COLO668 (cell line): ENCODE measurements around the gene ZNF513.
"Not testable (repeated sequence)": the region's sequence is repeated elsewhere in the genome, so short reads cannot be mapped to it uniquely, and the experiment has no call there.

Experiments used
- DNase-seq: peaks from one replicate; lab custom pipeline; 2025; ENCODE audit not compliant: unreplicated experiment; lab: John Stamatoyannopoulos, UW

The ZNF513 gene, protein sequence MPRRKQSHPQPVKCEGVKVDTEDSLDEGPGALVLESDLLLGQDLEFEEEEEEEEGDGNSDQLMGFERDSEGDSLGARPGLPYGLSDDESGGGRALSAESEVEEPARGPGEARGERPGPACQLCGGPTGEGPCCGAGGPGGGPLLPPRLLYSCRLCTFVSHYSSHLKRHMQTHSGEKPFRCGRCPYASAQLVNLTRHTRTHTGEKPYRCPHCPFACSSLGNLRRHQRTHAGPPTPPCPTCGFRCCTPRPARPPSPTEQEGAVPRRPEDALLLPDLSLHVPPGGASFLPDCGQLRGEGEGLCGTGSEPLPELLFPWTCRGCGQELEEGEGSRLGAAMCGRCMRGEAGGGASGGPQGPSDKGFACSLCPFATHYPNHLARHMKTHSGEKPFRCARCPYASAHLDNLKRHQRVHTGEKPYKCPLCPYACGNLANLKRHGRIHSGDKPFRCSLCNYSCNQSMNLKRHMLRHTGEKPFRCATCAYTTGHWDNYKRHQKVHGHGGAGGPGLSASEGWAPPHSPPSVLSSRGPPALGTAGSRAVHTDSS

DNA sequence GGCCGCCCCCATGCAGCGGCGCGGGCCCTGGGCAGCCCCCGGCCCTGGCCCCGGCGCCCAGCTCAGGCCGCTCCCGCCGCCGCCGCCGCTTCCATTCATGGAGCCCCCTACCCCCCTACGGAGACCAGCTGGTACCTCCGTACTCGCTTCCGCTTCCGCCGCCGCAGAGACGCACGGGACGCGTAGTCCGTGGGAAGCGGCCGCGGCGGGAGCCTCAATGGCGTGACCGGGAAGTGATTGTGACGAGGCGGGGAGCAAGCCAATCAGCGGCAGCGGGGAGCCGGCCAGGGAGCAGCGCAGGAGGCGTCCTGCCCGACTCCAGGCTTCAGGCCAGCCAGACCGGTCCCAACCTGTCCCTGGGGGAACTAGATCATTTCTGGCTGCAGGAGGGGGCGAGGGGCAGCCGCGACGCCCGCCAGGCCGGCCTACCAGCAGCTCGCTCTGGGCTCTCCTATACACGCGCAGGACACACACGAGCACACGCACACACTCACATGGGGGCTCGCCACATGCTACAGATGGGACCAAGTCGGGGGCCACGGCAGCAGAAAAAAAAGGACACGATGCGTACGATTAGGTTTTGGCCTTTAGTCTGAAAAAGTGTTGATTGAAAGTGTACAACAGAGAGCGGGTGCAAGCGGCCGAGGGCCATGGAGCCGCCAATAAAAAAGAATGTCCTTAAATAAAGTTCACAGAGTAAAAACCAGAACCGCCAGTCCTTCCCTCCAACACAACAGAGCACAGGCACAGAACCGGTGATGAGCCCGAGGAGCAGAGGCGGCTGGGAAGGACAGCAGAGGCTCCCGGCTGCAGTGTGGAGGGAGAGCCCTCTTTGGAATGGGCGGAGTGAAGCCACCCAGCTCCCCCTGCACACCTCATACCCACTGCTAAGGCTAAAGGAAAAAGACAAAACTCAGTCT lies at the start of gene ZNF513:
Gene ZNF513 (minus strand): TSS at position 109 of the 920 bp plus-strand sequence. CDS start 208 bp downstream, outside the sequence.
- peak; percentile 95 for DNase-seq

DNA sequence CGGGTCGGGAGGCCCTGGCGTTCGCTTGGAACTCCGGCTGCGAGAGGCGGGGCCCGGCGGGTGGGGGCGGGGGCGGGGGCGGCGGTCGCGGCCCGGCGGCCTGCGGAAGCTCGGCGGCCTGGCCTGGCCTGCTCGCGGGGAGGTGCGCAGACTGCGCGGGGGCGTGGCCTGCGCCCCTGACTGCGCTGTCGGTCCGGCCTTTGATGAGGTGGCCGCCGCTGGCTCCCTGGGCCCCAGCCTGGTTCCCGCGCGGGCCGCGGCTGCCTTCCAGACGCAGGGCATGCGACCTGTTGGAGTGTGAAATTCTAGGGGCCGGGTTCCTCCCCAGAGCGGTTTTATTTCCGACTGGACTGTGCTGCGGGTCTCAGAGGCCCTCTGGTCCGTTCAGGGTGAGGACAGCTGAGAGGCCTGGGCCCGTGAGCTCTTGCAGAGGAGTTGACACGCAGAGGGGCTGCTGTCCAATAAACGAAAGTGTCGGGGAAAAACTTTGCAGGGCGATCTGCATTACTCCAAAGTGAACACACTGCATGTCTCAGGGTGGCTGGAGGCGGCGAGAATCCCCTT lies 48.5 kb upstream of the ZNF513 start:
- DNase-seq, result peak; percentile 86

DNA sequence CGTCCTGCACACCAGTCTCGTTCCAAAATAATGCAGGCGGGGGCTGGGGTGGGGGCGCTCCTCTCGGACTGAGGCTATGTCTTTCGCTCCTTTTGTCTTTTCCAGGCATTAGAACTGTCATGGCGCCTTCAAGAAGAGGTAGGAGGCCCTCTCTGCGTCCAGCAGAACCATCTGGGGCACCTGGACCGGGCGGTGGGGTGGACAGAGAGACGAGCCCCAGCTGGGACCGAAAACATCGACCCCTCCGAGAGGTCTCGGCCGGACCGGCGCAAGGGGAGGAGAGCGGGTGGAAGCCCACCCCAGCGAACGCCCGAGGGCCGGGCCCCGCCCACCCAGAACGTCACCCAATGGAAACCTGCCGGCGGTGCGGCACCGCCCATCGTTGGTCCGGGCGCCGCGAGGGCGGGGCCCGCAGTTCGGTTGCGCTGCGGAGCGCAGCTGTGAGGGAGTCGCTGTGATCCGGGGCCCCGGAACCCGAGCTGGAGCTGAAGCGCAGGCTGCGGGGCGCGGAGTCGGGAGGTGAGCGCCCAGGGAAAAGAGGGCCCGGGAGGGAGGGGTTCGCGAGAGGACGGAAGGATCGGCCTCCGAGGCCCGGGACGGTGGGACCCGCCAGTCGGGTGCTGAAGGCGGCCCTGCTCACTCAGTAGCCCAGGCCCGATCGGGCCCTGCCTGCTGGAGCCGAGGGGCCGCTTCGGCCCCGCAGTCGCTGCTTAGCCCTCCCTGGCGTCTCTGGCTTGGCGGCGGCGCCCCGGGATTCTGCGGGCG lies 47.9 kb upstream of the ZNF513 start, which contains the start of gene NRBP1:
Gene NRBP1 (plus strand): TSS at position 419 of the 765 bp plus-strand sequence. CDS start 4,643 bp downstream, outside the sequence.
- peak; percentile 95 for DNase-seq

- no peak for DNase-seq
Observed at GRCh38 chr2:27427863-27428212, 47.3 kb upstream of the ZNF513 start.

DNA sequence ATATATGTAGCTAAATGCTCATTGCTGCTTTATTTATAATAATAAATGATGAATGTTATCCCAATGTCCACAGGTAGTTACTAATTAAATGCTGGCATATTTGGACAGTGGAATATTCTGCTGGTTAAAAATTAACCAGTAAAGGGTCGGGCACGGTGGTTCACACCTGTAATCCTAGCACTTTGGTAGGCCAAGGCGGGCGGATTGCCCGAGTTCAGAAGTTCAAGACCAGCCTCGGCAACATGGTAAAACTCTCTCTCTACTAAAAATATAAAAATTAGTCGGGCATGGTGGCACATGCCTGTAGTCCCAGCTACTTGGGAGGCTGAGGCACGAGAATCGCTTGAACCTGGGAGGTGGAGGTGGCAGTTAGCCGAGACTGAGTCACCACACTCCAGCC lies 44.5 kb upstream of the ZNF513 start:
- not testable (repeated sequence) for DNase-seq

DNA sequence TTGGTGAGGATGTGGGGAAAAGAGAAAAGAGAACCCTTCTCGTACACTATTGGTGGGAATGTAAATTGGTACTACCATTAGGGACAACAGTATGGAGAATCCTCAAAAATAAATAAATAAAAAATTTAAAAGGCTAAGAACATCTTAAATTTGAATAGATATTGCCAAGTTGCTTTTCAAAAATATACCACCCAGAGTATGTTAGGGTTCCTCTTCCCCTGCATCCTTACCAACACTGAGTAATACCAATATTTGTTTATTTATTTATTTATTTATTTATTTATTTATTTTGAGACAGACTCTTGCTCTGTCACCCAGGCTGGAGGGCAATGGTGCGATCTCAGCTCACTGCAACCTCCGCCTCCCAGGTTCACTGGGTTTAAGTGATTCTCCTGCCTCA lies 42.4 kb upstream of the ZNF513 start:
- DNase-seq, result no peak

DNA sequence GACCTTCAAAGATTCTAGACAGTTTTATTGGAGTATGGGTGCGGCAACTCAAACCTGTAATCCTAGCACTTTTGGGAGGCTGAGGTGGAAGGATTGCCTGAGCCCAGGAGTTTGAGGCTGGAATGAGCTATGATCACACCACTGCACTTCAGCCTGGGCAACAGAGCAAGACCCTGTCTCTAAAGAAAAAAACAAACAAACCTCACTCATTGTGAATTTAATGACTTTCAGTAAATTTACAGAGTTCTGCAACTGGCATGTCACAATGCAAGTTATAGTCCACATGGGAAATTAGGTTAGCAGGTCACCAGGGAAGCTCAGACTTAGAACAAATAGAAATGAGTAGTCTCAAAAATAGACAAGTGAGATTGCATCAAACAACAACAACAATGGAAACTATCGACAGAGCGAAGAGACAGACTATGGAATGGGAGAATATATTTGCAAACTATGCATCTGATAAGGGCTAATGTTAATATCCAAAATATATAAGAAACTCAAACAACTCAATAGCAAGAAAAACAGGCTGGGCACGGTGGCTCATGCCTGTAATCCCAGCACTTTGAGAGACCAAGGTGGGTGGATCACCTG lies 41.2 kb upstream of the ZNF513 start:
- no peak for DNase-seq

DNA sequence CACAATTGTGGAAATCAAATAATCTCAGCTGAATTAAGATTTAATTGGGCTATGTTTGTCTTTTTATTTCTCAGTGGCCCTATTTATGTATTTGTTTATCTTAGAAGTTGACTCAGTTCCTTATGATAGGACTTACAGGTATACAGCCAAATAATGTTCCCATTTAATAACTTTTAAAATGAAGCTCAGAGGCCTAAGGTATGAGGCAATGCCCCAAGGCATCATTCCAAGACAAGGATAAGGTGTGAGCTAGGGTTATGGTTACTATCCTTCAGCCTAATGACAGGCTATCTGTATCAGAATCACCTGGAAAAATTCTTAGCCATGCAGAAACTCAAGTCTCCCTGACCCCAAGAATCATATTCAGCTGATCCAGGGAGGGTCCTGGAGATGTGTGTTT lies 40.5 kb upstream of the ZNF513 start:
- DNase-seq, result no peak

DNA sequence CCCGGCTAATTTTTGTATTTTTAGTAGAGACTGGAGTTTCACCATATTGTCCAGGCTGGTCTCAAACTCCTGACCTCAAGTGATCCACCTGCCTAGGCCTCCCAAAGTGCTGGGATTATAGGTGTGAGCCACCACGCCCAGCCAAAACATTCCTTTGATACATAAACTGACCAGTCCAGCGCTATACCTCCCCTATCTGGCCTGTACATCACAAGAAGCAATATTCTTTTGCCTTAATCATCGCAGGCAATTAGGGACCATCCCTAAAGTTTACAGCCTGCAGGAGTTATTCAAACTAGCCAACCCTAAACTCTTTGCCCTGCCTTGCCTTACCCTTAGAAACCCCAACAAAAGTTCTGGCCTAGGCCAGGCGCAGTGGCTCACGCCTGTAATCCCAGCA lies 35.6 kb upstream of the ZNF513 start:
- no peak for DNase-seq

GRCh38 chr2:27412419-27413152 lies 32.1 kb upstream of the ZNF513 start:
- no peak for DNase-seq

- DNase-seq, result peak; percentile 98
Observed at GRCh38 chr2:27409321-27410073, 29.0 kb upstream of the ZNF513 start, which contains the start of gene PPM1G. Gene PPM1G, minus strand, starts transcription at chr2:27409591. Its CDS starts 169 bp downstream, at chr2:27409422.

DNA sequence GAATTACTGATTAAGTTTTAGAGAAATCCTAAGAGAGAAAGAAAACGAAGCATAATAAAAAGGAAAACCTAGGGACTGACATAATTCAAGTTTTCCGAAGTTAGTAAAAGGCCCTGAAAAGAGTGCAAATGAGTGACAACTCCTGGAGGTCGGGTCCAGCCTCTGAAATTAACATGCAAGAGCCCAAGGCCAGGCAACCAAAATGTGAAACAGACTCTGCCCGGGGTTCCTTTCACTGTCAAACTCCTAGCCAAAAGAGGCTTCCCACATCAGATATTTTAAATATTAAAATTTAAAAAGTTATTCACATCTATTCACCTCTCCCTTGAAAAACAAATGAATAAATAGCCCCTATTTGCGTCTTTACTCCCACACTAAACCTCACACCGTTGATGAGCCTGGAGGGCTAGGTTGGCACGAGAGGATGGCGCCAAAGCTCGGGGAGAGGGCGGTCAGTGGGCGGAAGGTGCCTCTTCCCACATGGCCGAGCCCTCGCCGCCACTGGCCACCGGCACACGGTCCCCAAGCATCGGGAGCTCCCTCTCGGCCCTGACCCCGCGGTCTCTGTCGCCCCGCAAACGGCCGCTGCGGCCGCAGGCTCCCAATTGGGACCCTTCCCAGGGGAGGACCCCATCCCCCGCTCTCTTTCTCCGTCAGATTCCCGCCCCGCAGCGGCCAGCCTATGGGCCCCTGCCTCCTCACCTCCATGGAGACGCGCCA lies 28.2 kb upstream of the ZNF513 start:
- DNase-seq, result peak; percentile 64

DNA sequence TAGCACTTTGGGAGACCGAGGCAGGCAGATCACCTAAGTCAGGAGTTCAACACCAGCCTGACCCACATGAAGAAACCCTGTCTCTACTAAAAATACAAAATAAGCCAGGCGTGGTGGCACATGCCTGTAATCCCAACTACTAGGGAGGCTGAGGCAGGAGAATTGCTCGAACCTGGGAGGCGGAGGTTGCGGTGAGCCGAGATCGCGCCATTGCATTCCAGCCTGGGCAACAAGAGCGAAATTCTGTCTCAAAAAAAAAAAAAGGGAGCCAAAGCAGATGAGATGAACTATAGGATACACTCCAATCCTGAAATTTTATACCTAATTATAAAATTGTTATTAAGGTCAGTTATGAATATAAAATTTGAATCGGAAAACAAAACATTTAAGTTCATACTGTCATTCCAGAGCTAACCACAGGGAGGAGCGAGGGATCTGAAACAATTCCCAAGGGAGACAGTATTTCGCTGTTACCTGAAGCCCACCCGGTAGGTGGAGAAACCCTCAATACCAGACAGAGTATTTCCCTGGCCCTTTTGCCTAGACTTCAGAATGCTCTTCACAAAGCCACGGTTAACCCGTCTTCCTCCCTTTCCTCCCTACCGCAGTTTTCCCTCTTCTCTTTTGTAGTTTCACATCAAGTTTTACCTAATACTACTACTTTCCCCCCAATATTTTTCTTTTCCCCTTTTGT lies 27.4 kb upstream of the ZNF513 start:
- DNase-seq, result peak; percentile 37

GRCh38 chr2:27400348-27401135 lies 20.0 kb upstream of the ZNF513 start:
- DNase-seq, result no peak

- no peak for DNase-seq
Observed at GRCh38 chr2:27398962-27399361, 18.4 kb upstream of the ZNF513 start.

DNA sequence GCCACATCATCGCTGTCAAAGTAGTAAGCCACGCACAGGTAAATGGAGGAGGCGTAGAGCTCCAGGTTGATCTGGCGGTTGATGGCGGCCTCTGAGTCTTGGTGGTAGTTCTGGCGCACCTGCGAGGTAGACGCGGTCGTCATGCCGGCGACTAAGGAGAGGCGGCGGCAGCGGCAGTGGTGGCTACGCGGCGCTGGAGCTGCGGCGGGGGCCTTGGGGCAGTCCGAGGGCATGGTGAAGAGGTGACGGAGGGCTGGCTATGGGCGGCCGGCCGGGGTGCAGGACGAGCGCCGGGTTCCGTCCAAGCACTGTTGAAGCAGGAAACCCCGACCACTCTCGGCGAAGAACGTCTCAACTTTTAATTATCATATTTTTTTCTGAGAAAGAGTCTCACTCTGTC lies 12.7 kb upstream of the ZNF513 start:
- no peak for DNase-seq
